Keratinocyte (primary cell): Measurements from ENCODE around the gene C12orf75.

Experiments used
- CTCF ChIP-seq, 3 experiments: IDR thresholded peaks in 1 of 3; conservative IDR thresholded peaks in 1 of 3; optimal IDR thresholded peaks in 1 of 3; 2 replicates in 2 of 3; 3 replicates in 1 of 3; pipeline versions ENCODE3 to v1.5.1; 2011; ENCODE audit warnings: low read length in 3 of 3, mild to moderate bottlenecking in 3 of 3, moderate library complexity in 2 of 3, control low read depth in 1 of 3, inconsistent platforms in 1 of 3; ENCODE audit not compliant: insufficient read depth in 2 of 3; ENCODE audit errors: extremely low read depth in 1 of 3
- EZH2 ChIP-seq: IDR thresholded peaks from one replicate; pipeline ENCODE4 v1.6.1; 2012; ENCODE audit warnings: inconsistent platforms, mild to moderate bottlenecking, low read length, moderate library complexity

- TF ChIP-seq CTCF (optimal IDR thresholded peaks at IDR 0.05 in 1 of 3, IDR thresholded peaks at IDR 0.05 in 1 of 3, conservative IDR thresholded peaks at IDR 0.05 in 1 of 3; ENCODE audit: extremely low read depth in 1 of 3, insufficient read depth in 2 of 3, low read length in 3 of 3) (peak; percentile 78 to 91 (median 87)), EZH2 (no peak)
Observed at GRCh38 chr12:105420659-105421240, 90.3 kb downstream of the C12orf75 start.
